GM20000 (cell line): ENCODE results near the gene GFOD1.
"Not testable (repeated sequence)": the region's sequence is repeated elsewhere in the genome, so short reads cannot be mapped to it uniquely, and the experiment has no call there.

Experiments
- DNase-seq: peaks from one replicate; pipeline ENCODE4 v3.0.0; 2012; ENCODE audit warnings: low spot score
- TF ChIP-seq, protein P1 (sequence below): IDR thresholded peaks from 2 replicates; pipeline ENCODE4 v1.5.1; 2012; ENCODE audit warnings: mild to moderate bottlenecking, control low read depth; ENCODE audit errors: extremely low read depth, missing control alignments

Gene GFOD1

DNA sequence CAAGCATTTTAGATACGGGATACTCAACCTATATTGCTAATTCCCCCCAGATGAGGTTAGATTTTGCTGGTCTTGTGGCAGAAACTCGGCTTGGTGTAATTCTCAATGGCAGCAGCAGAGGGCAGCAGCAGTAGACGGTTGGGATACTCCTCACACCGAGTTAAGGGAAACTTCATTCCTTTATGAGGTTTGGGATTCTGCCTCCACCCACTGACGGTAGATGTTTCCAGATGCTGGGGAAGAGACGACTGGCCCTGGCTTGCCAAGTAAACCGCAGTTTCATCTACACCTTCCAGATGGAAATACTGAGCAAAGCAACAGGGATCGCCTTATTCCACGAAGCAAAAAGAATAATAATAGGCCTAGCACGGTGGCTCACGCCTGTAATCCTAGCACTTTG lies 150.8 kb downstream of the GFOD1 start:
- TF ChIP-seq, protein P1, sequence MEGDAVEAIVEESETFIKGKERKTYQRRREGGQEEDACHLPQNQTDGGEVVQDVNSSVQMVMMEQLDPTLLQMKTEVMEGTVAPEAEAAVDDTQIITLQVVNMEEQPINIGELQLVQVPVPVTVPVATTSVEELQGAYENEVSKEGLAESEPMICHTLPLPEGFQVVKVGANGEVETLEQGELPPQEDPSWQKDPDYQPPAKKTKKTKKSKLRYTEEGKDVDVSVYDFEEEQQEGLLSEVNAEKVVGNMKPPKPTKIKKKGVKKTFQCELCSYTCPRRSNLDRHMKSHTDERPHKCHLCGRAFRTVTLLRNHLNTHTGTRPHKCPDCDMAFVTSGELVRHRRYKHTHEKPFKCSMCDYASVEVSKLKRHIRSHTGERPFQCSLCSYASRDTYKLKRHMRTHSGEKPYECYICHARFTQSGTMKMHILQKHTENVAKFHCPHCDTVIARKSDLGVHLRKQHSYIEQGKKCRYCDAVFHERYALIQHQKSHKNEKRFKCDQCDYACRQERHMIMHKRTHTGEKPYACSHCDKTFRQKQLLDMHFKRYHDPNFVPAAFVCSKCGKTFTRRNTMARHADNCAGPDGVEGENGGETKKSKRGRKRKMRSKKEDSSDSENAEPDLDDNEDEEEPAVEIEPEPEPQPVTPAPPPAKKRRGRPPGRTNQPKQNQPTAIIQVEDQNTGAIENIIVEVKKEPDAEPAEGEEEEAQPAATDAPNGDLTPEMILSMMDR: peak; percentile 88
- peak; percentile 65 for DNase-seq

DNA sequence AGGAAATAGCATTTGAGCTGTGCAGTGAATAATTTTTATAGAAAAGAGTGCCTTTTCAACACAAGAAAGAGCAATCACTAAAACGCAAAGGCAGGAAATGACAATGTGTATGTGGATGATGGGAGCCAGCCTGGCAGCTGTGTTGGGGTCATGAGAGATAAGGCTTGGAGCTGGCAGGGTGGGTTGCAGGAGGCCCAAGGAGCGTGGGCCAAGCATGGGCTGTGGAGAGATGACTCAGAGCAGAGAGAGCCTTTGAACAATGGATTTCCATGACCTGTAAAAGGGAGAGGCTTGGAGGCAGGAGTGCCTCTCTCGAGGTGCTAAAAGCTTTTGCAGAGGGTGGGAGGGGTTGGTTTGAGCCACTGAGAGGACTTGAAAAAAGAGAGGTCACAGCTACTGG lies 152.4 kb downstream of the GFOD1 start:
- TF ChIP-seq, protein P1: no peak
- DNase-seq: no peak

DNA sequence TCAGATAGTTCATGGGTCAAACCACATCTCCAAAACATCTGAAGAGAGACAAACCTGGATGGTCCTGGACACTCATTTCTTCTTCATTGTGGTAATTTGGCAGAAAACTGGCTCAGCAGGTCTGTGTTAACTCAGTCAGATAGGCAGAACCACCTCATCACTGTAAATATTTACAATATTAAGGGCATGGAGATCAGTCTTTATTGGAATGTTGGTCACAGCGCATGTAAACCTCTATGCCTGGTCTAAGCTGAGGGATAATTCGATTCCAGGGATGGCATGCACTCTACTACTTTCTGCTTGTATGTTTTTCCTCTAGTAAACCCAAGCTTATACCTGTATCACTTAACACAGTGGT lies 155.1 kb downstream of the GFOD1 start:
- DNase-seq: no peak
- TF ChIP-seq, protein P1: no peak

DNA sequence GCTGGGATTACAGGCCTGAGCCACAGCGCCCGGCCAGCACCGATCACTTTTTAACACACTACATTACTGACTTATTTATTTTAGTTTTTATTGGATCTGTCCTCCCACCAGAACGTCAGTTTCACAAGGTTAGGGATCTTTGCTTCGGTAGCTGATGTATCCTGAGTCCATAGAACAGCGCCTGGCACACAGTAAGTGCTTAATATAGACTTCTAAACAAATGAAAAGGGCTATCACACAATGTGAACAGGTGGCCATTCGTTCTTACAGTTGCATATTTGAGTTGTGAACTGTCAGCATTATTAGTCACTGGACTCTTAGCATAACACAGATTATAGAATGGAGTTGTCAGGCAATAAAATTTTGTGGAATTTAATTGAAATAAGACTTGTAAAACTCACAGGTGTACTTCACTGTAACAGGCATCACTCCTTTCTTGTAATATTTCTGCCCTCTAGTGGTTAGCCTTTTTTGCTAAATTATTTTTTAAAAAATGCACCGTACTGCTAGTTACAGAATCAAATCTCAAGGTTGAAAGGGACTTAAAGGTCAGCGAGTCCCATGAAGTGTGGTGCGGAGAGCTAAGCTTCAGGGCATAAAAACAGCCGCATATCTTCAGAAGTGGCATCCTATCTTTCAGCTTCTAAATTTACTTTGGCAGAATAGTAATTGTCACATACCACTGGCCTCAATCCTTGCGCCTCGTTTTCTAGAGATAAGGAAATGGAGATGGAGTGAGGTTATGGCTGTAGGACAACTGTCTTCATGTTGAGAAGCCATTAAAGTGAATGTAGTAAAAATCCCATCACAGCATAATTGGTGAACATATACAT lies 155.7 kb downstream of the GFOD1 start:
- TF ChIP-seq, protein P1: no peak
- peak; percentile 40 for DNase-seq

DNA sequence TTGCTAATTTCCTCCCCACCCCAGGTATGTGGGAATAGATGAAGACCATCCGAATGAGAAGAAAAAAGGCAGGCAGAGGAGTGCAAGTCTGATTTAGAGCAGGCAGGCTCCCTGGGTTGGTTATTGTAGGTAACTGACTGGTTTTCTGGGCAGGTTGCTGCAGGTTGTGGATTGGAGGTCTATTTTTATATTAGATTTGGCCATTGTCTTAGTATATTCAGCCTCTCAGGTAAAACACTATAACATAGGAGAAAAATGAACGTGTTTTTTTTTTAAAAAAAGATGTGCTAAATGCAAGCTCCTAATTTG lies 158.6 kb downstream of the GFOD1 start:
- TF ChIP-seq, protein P1: no peak
- DNase-seq: no peak

DNA sequence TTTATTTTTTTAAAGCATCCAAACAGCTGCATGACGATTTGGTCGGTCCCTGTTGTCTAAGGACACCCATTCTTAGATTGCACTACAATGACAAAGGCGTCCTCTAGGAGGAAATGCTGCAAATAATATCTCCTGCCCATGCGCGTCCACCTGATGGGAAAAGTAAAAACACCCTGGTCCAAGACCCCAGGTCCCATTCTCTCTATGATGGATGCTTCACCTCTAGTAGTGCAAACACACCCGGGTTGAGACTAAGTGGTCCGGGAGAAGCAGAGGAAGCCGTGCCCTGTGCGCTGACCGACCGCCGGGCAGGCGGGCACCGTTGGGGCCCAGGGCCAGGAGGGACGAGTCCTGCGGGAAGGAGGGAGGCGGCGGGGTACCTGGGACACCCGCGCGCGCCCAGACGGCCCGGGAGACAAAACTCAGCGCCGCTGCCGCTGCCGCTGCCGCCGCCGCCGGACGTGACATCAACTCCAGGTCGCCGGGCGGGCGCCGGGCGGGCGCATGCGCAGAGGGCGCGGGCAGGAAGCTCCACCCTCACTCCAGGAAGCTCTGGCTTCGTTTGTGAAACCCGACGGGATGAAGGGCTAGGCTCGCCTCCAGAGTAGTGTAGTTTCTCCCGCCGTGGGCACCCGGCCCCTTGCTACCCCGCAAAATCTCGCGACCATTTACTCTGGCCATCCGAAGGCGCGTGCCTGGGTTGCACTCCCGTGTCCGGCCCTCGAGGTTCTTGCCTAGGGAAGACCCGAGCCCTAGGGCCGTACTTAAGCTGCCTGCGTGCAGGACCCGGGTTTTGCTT lies 159.1 kb downstream of the GFOD1 start, which contains the start of gene TBC1D7:
Gene TBC1D7 (minus strand): TSS at position 462 of the 799 bp plus-strand sequence. CDS start 1,639 bp downstream, outside the sequence.
- TF ChIP-seq, protein P1: no peak
- DNase-seq: peak; percentile 93

DNA sequence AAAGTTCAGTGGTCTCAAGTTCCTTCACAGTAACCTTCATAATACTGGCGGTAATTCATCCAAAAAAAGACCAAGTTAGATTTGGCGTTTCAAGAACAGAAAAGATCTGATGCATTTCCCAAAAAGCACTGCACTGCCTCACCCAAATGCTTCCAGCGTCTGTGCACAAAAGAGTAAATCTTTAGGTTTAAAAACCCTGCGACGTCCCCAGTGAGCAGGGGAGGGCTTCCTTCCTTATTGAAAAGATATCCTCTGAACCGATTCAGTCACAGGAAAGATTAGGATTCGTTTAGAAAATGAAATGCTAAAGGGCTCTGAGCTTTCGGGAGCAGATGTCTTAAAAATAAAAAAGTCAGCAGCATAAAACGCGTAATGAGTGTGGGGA lies 159.7 kb downstream of the GFOD1 start:
- no peak for DNase-seq

DNA sequence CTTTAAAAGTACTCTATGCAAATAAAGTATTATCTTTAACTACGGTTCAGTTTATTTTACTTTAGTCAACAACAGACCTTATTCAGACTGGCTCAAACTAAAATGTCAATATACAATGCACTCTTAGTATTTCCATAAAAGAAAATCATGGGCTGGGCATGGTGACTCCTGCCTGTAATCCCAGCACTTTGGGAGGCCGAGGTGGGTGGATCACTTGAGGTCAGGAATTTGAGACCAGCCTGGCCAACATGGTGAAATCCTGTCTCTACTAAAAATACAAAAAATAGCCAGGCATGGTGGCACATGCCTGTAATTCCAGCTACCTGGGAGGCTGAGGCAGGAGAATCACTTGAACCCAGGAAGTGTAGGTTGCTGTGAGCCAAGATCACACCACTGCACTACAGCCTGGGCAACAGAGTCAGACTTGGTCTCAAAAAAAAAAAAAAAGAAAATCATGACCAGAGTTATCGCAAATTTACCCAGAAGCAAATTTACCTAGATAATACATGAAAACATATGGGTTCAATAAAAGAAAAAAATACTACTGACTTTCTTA lies 161.3 kb downstream of the GFOD1 start:
- DNase-seq: not testable (repeated sequence)

More for the DNA sequence above, 159.7 kb downstream of the GFOD1 start:
- TF ChIP-seq, protein P1: no peak
